Smooth muscle cell (in vitro differentiated cells): ENCODE results near the gene DLST. TPM values are rescaled to one million over a fixed set of nuclear protein-coding genes. Genes with fewer than 3 reads are reported as not detected.

Experiments
- DNase-seq: peaks from one replicate; lab custom pipeline; 2025; ENCODE audit not compliant: unreplicated experiment; lab: John Stamatoyannopoulos, UW
- H2AFZ ChIP-seq: fragments of 200-600 bp; sonication (generic); 2 replicates; pipeline ENCODE4 v1.6.0; 2016; ENCODE audit warnings: antibody characterized with exemption, low read depth, mild to moderate bottlenecking
- H3F3A ChIP-seq: fragments of 200-600 bp; sonication (generic); 2 replicates; pipeline ENCODE4 v1.6.0; 2017; ENCODE audit warnings: antibody characterized with exemption, low read depth
- H3K27ac ChIP-seq: fragments of 200-600 bp; sonication (generic); 2 replicates; pipeline ENCODE4 v1.5.1; 2016; ENCODE audit warnings: low read depth, mild to moderate bottlenecking
- H3K27me3 ChIP-seq: fragments of 200-600 bp; sonication (generic); 2 replicates; pipeline ENCODE4 v1.6.1; 2016; ENCODE audit warnings: low read depth, mild to moderate bottlenecking
- H3K36me3 ChIP-seq: fragments of 200-600 bp; sonication (generic); 2 replicates; pipeline ENCODE4 v1.5.1; 2016; ENCODE audit warnings: low read depth
- H3K4me1 ChIP-seq: fragments of 200-600 bp; sonication (generic); 2 replicates; pipeline ENCODE4 v1.5.1; 2016; ENCODE audit warnings: low read depth
- H3K4me2 ChIP-seq: fragments of 200-600 bp; sonication (generic); 2 replicates; pipeline ENCODE4 v1.6.0; 2016; ENCODE audit warnings: mild to moderate bottlenecking
- H3K4me3 ChIP-seq: fragments of 200-600 bp; sonication (generic); 2 replicates; pipeline ENCODE4 v1.5.1; 2016; ENCODE audit warnings: mild to moderate bottlenecking
- H3K79me2 ChIP-seq: fragments of 200-600 bp; sonication (generic); 2 replicates; pipeline ENCODE4 v1.6.0; 2016; ENCODE audit warnings: low read depth, mild to moderate bottlenecking
- H3K9ac ChIP-seq: fragments of 200-600 bp; sonication (generic); 2 replicates; pipeline ENCODE4 v1.6.0; 2016; ENCODE audit warnings: low read depth
- H3K9me3 ChIP-seq: fragments of 200-600 bp; sonication (generic); replicated peaks from 2 replicates; pipeline ENCODE4 v1.5.1; 2016; ENCODE audit warnings: low read depth
- H4K20me1 ChIP-seq: fragments of 200-600 bp; sonication (generic); 2 replicates; pipeline ENCODE4 v1.6.0; 2016; ENCODE audit warnings: low read depth
- CTCF ChIP-seq: fragments of 200-600 bp; sonication (generic); IDR thresholded peaks from 2 replicates; pipeline ENCODE4 v1.5.1; 2017; ENCODE audit warnings: borderline replicate concordance, mild to moderate bottlenecking, antibody characterized with exemption; ENCODE audit not compliant: insufficient read depth, poor library complexity, severe bottlenecking
- WGBS: methylation state at CpG from one replicate; pipeline ENCODE4 v1.1.7; 2016; ENCODE audit warnings: low lambda C conversion rate; 5-methylcytosine and 5-hydroxymethylcytosine counted together
- polyA plus RNA-seq: library from polyadenylated mRNA; unstranded; fragments of >200 nt; fragmentation: Nextera tagmentation; extraction: Ambion mirVana; gene quantifications from 2 replicates; pipeline ENCODE4 v1.2.1, GENCODE V29; 2016
- total RNA-seq: library from RNA; depleted of rRNA; stranded (reverse); fragments of >200 nt; gene quantifications from 2 replicates; pipeline ENCODE4 v1.2.3, GENCODE V29; 2014

Gene DLST
- total and polyA plus RNA-seq, 2 experiments from 2014 or later, result 4.9 to 46.9 TPM

GRCh38 chr14:74936731-74937130, 55.0 kb downstream of the DLST start:
- DNase-seq, result no peak
- 94% methylated on average over 8 of the region's 8 CpGs for WGBS
- no peaks in the 10 kb centered on the region for H3K27me3 ChIP-seq
- no peaks in the 10 kb centered on the region for H3K4me1 ChIP-seq
- no peak overlapping the region for H3K4me3 ChIP-seq
- no peak overlapping the region for H2AFZ ChIP-seq
- no peak overlapping the region for H3K9ac ChIP-seq
- no peak for TF ChIP-seq CTCF
- H3K27ac ChIP-seq, result no peak overlapping the region
- peaks cover 9% of the 10 kb centered on the region for H3F3A ChIP-seq
- no peaks in the 10 kb centered on the region for H3K36me3 ChIP-seq
- H4K20me1 ChIP-seq, result no peaks in the 10 kb centered on the region
- no peak overlapping the region for H3K4me2 ChIP-seq
- H3K9me3 ChIP-seq, result no peaks in the 10 kb centered on the region
- H3K79me2 ChIP-seq, result no peaks in the 10 kb centered on the region

GRCh38 chr14:74937171-74937570, 55.5 kb downstream of the DLST start:
- H3K4me2 ChIP-seq, result no peak overlapping the region
- H3K79me2 ChIP-seq, result no peaks in the 10 kb centered on the region
- WGBS, result 90% methylated on average over 2 of the region's 2 CpGs
- no peak overlapping the region for H3K27ac ChIP-seq
- H2AFZ ChIP-seq, result no peak overlapping the region
- no peak for TF ChIP-seq CTCF
- no peak for DNase-seq
- no peak overlapping the region for H3K9ac ChIP-seq
- H3F3A ChIP-seq, result peaks cover 9% of the 10 kb centered on the region
- H4K20me1 ChIP-seq, result no peaks in the 10 kb centered on the region
- H3K4me1 ChIP-seq, result peaks cover 3% of the 10 kb centered on the region
- H3K27me3 ChIP-seq, result no peaks in the 10 kb centered on the region
- no peaks in the 10 kb centered on the region for H3K36me3 ChIP-seq
- H3K4me3 ChIP-seq, result no peak overlapping the region
- H3K9me3 ChIP-seq, result no peaks in the 10 kb centered on the region

- peak overlapping the region; percentile 65 for H3K4me2 ChIP-seq
- no peak overlapping the region for H2AFZ ChIP-seq
- peaks cover 4% of the 10 kb centered on the region for H3K4me1 ChIP-seq
- no peak for DNase-seq
- H3K36me3 ChIP-seq, result no peaks in the 10 kb centered on the region
- H3F3A ChIP-seq, result peaks cover 9% of the 10 kb centered on the region
- H3K9ac ChIP-seq, result no peak overlapping the region
- H3K27me3 ChIP-seq, result no peaks in the 10 kb centered on the region
- H3K79me2 ChIP-seq, result no peaks in the 10 kb centered on the region
- peak overlapping the region; percentile 85 for H3K27ac ChIP-seq
- no peak overlapping the region for H3K4me3 ChIP-seq
- no peak for TF ChIP-seq CTCF
- 95% methylated on average over 10 of the region's 10 CpGs for WGBS
- H4K20me1 ChIP-seq, result no peaks in the 10 kb centered on the region
- no peaks in the 10 kb centered on the region for H3K9me3 ChIP-seq
Observed at GRCh38 chr14:74938531-74939495, 57.1 kb downstream of the DLST start.
